Calu3 (cell line): ENCODE measurements around the gene CLCN3. TPM values are rescaled to one million over a fixed set of nuclear protein-coding genes. Genes with fewer than 3 reads are reported as not detected.

Experiments used
- BruUV-seq: library from RNA; stranded (reverse); fragments of 400-500 nt; replicated peaks from 2 replicates; lab custom pipeline; 2021; lab: Mats Ljungman, UMichigan
- CTCF ChIA-PET: fragments of 300-600 bp; sonication (Branson Sonifier 250); formaldehyde crosslinking; loops from one replicate; lab custom pipeline; 2022; ENCODE audit warnings: antibody characterized with exemption; lab: Charles Lee
- DNase-seq: peaks from one replicate; pipeline ENCODE4 v3.0.0; 2022
- H3K27ac Mint-ChIP-seq: one replicate; pipeline ENCODE4 v1.8.0; 2022; ENCODE audit warnings: mixed read lengths; ENCODE audit not compliant: unreplicated experiment
- H3K27me3 Mint-ChIP-seq: one replicate; pipeline ENCODE4 v1.8.0; 2022; ENCODE audit warnings: mixed read lengths; ENCODE audit not compliant: unreplicated experiment
- H3K36me3 Mint-ChIP-seq: one replicate; pipeline ENCODE4 v1.8.0; 2022; ENCODE audit warnings: mild to moderate bottlenecking, moderate library complexity, mixed read lengths; ENCODE audit not compliant: insufficient read depth, unreplicated experiment
- H3K4me1 Mint-ChIP-seq: one replicate; pipeline ENCODE4 v1.8.0; 2022; ENCODE audit warnings: mild to moderate bottlenecking, low read depth, mixed read lengths; ENCODE audit not compliant: unreplicated experiment
- H3K4me3 Mint-ChIP-seq: one replicate; pipeline ENCODE4 v1.8.0; 2022; ENCODE audit warnings: mild to moderate bottlenecking, low read depth, moderate library complexity, mixed read lengths; ENCODE audit not compliant: unreplicated experiment
- H3K9me3 Mint-ChIP-seq: one replicate; pipeline ENCODE4 v1.8.0; 2022; ENCODE audit warnings: low read depth, mixed read lengths; ENCODE audit not compliant: unreplicated experiment
- intact Hi-C: fragments of 100-400 bp; cut with micrococcal nuclease; formaldehyde crosslinking; loops from one replicate; pipeline ENCODE4 v1.10.0; 2022; ENCODE audit not compliant: unreplicated experiment
- total RNA-seq: library from RNA; stranded (reverse); gene quantifications from 2 replicates; pipeline ENCODE4 v1.2.3, GENCODE V29; 2022
- TF ChIP-seq, protein P1 (sequence below): fragments of 200-600 bp; IDR thresholded peaks from one replicate; pipeline ENCODE4 v1.8.0; 2022; ENCODE audit warnings: antibody characterized with exemption; ENCODE audit not compliant: unreplicated experiment

CLCN3 gene
- total RNA-seq, 1 experiment from 2014 or later: 57.8 TPM

DNA sequence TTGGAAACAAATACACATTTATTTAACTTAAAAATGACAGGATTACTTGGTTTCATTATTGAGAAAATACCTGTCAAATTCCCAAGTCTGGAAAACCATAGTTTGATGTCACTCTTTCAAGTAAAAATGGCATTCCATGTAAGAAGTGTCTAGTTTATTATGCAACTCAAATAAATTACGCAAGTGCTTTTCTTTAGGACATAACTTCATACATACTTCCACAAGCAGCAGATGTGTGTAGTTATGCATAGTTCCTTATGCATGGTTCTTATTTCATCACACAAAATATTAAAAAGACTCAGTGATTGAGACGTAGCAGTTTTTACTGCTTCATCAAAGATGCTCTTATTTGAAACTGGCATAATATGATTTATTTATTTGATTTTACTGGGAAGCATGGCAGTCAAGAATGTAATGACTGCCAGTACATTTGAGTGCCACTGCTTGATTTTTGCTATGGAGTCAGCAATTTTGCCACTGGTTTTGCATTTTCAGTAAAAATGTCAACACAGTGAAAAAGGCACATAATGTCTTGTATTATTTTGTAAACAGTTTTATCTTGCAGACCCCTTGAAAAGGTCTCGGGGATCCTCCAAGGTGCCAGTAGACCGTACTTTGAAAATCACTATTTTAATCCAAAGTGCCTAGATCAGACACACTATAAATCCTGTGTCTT is 62.1 kb downstream of the CLCN3 start:
- intact Hi-C loops: no loop called here
- H3K36me3 Mint-ChIP-seq: peaks cover 16% of the 10 kb centered on the region
- no peak overlapping the region for H3K4me3 Mint-ChIP-seq
- TF ChIP-seq, protein P1, sequence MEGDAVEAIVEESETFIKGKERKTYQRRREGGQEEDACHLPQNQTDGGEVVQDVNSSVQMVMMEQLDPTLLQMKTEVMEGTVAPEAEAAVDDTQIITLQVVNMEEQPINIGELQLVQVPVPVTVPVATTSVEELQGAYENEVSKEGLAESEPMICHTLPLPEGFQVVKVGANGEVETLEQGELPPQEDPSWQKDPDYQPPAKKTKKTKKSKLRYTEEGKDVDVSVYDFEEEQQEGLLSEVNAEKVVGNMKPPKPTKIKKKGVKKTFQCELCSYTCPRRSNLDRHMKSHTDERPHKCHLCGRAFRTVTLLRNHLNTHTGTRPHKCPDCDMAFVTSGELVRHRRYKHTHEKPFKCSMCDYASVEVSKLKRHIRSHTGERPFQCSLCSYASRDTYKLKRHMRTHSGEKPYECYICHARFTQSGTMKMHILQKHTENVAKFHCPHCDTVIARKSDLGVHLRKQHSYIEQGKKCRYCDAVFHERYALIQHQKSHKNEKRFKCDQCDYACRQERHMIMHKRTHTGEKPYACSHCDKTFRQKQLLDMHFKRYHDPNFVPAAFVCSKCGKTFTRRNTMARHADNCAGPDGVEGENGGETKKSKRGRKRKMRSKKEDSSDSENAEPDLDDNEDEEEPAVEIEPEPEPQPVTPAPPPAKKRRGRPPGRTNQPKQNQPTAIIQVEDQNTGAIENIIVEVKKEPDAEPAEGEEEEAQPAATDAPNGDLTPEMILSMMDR: no peak
- CTCF ChIA-PET: no interaction called here
- no peaks in the 10 kb centered on the region for H3K27me3 Mint-ChIP-seq
- no peak for DNase-seq
- no TSS peak for BruUV-seq
- no peaks in the 10 kb centered on the region for H3K9me3 Mint-ChIP-seq
- no peaks in the 10 kb centered on the region for H3K4me1 Mint-ChIP-seq
- no peak overlapping the region for H3K27ac Mint-ChIP-seq

DNA sequence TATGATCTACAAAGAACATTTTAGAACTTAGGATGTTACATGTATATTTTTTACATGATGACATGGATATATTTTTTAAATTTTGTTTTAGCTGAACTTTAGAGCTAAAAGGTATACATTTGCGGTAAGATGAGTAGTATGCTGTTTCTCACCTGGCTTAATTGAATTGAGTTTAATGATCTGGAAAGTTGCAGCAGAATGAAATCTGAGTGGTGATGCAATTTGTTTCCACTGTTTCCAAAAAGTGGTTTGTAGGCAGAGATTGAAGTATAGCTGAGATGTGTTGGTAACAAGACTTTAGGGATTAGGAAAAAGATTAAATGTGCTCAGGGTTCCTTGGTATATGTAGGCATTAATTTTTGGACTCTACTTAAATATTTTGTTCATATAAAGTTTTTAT is 69.3 kb downstream of the CLCN3 start:
- CTCF ChIA-PET: no interaction called here
- BruUV-seq: no TSS peak
- Mint-ChIP-seq H3K27me3 (no peaks in the 10 kb centered on the region), H3K4me1 (no peaks in the 10 kb centered on the region), H3K9me3 (no peaks in the 10 kb centered on the region), H3K36me3 (peaks cover 12% of the 10 kb centered on the region), H3K4me3 (no peak overlapping the region), H3K27ac (no peak overlapping the region)
- intact Hi-C loops: no loop called here
- no peak for DNase-seq
- TF ChIP-seq, protein P1: no peak

DNA sequence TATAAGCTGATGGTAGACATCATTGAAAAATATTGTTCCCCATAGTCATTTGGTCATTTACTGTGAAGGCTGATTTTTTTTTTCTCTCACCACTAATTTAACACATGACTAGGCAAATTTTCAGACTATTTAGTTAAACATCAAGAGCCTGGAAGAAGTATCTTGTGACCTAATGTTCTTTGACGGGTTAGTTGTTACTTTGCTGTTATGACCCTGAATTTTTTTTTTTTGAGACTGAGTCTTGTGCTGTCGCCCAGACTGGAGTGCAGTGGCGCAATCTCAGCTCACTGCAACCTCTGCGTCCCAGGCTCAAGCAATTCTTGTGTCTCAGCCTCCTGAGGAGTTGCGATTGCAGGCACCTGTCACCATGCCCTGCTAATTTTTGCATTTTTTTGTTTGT is 70.4 kb downstream of the CLCN3 start:
- Mint-ChIP-seq H3K4me1 (no peaks in the 10 kb centered on the region), H3K27me3 (no peaks in the 10 kb centered on the region), H3K4me3 (no peak overlapping the region), H3K9me3 (no peaks in the 10 kb centered on the region), H3K36me3 (peaks cover 12% of the 10 kb centered on the region), H3K27ac (no peak overlapping the region)
- TF ChIP-seq, protein P1: no peak
- BruUV-seq: no TSS peak
- intact Hi-C loops: no loop called here
- no peak for DNase-seq
- CTCF ChIA-PET: no interaction called here

DNA sequence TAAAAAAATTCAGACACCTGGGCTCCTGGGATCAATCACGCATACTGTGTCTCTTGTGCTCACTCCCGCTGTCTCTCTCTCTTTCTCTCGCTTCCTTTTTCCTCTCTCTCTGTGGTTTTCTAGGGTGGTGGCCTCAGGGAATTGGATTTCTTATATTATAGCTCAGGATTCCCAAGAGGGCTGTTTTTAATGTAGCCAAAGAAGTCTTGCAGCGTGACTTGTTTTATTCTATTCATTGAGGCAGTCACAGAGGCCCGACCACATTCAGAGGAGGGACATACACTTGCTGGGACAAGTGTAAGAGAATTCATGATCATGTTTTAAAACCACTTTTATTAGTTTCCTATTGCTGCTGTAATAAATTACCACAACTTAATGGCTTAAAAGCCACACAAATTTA is 78.0 kb downstream of the CLCN3 start:
- TF ChIP-seq, protein P1: no peak
- Mint-ChIP-seq H3K27ac (no peak overlapping the region), H3K4me3 (no peak overlapping the region), H3K36me3 (peaks cover 19% of the 10 kb centered on the region), H3K4me1 (no peaks in the 10 kb centered on the region), H3K27me3 (no peaks in the 10 kb centered on the region), H3K9me3 (no peaks in the 10 kb centered on the region)
- no peak for DNase-seq
- intact Hi-C loops: no loop called here
- CTCF ChIA-PET: no interaction called here
- BruUV-seq: no TSS peak
